Adrenal gland (tissue), 12 donors: Measurements from ENCODE around the gene HTRA3. TPM values are rescaled to one million over a fixed set of nuclear protein-coding genes. Genes with fewer than 3 reads are reported as not detected.

Experiments
- DNase-seq, 7 donors: peaks; one replicate each; pipeline ENCODE4 v3.0.0-alpha.2; 2019 to 2020
- H3K27ac ChIP-seq, 5 donors: fragments of 200-600 bp; sonication (generic) in 4 of 5; 1 replicate in 3 of 5; 2 replicates in 2 of 5; pipeline versions ENCODE4 v1.5.1 to v1.8.0; 2016 to 2020; ENCODE audit warnings: mild to moderate bottlenecking in 1 of 5
- H3K27me3 ChIP-seq: fragments of 200-600 bp; 2 replicates; pipeline ENCODE4 v1.8.0; 2021
- H3K36me3 ChIP-seq, 2 donors: fragments of 200-600 bp; replicated peaks in 1 of 2; 1 replicate in 1 of 2; 2 replicates in 1 of 2; pipeline versions ENCODE4 v1.5.1 to v1.8.0; 2018 to 2022
- H3K4me1 ChIP-seq, 2 donors: fragments of 200-600 bp; replicated peaks in 1 of 2; 1 replicate in 1 of 2; 2 replicates in 1 of 2; pipeline versions ENCODE4 v1.5.1 to v1.8.0; 2018 to 2021
- H3K4me3 ChIP-seq, 4 donors: fragments of 200-600 bp; sonication (generic) in 3 of 4; one replicate each; pipeline ENCODE4 v1.5.1; 2016 to 2018
- H3K9me3 ChIP-seq, 3 donors: fragments of 200-600 bp; sonication (generic) in 1 of 3; replicated peaks in 1 of 3; 1 replicate in 2 of 3; 2 replicates in 1 of 3; pipeline versions ENCODE4 v1.5.1 to v1.8.0; 2016 to 2021
- CTCF ChIP-seq, 6 experiments: fragments of 450-650 bp in 4 of 6; fragments of 200-600 bp in 2 of 6; sonication (generic) in 1 of 6; IDR thresholded peaks; 1 replicate in 5 of 6; 2 replicates in 1 of 6; pipeline versions ENCODE4 v1.5.1 to v1.8.0; 2016 to 2021; ENCODE audit warnings: antibody characterized with exemption in 6 of 6, mild to moderate bottlenecking in 2 of 6, moderate library complexity in 1 of 6
- POLR2A ChIP-seq, 2 donors: fragments of 450-650 bp; IDR thresholded peaks; one replicate each; pipeline ENCODE4 v1.6.1; 2017; ENCODE audit warnings: antibody characterized with exemption in 2 of 2, mild to moderate bottlenecking in 2 of 2, moderate library complexity in 1 of 2
- WGBS, 4 donors: extraction: QIAGEN DNeasy Blood & Tissue Kit in 2 of 4; methylation state at CpG; one replicate each; pipeline versions ENCODE4 v1.1.5 to v1.1.7; 2013 to 2017; 5-methylcytosine and 5-hydroxymethylcytosine counted together
- intact Hi-C, 2 donors: fragments of 100-400 bp; cut with DNase I; formaldehyde crosslinking; loops; one replicate each; pipeline versions ENCODE4 v1.14.1 to v1.15.0; 2022 to 2023
- polyA plus RNA-seq, 3 donors: library from polyadenylated mRNA; stranded (reverse); fragments of 200-250 nt in 2 of 3; fragments of 350-450 nt in 1 of 3; fragmentation: Illumina TruSeq in 1 of 3; extraction: RNeasy Lipid Tissue Mini Kit (QIAGEN cat#74804) in 1 of 3; gene quantifications; one replicate each; pipeline ENCODE4 v1.2.3, GENCODE V29; 2013 to 2014
- total RNA-seq, 9 donors: library from RNA; depleted of rRNA in 4 of 9; stranded (reverse); fragments of >200 nt in 4 of 9; fragments of 120-200 nt in 1 of 9; fragmentation: NEBNext Ultra II Directional in 1 of 9; extraction: Animal tissue kit (Norgen Biotek cat#: 25700) in 1 of 9; gene quantifications; one replicate each; pipeline versions ENCODE4 v1.1.0 to v1.2.4, GENCODE V29; 2013 to 2023
- donor health status: healthy with polysubstance abuse.
- donor health status: Bipolar disorder and iron deficiency.
- donor health status: DM: yes; HTN: yes; CAD: no.
- donor health status: DM: no; HTN: no; CAD: no.
- donor health status: DM: no; HTN: no; CAD: no.
- donor health status: DM: yes; HTN: yes; CAD: no.

HTRA3 gene
- total and polyA plus RNA-seq, 12 donors, result 1.6 to 14.0 (median 4.2) TPM

GRCh38 chr4:8255698-8256441, 13.7 kb upstream of the HTRA3 start:
- peaks cover 0 to 3% of the 10 kb centered on the region in 2 donors for H3K4me1 ChIP-seq
- H3K27me3 ChIP-seq, result no peaks in the 10 kb centered on the region
- 76 to 89% (median 78%) methylated on average over 11 to 14 of the region's 14 CpGs for WGBS, 4 donors
- H3K27ac ChIP-seq, result no peak overlapping the region
- H3K36me3 ChIP-seq, result no peaks in the 10 kb centered on the region
- no peak overlapping the region for H3K4me3 ChIP-seq
- DNase-seq, result no peak
- no peaks in the 10 kb centered on the region for H3K9me3 ChIP-seq
- intact Hi-C loops, result no loop called here
- no peak for TF ChIP-seq POLR2A (IDR thresholded peaks at IDR 0.05)
- TF ChIP-seq CTCF (IDR thresholded peaks at IDR 0.05), result no peak

GRCh38 chr4:8257854-8258253, 11.7 kb upstream of the HTRA3 start:
- Histone ChIP-seq H3K4me1 (peaks cover 0 to 3% of the 10 kb centered on the region in 2 donors), H3K9me3 (no peaks in the 10 kb centered on the region), H3K36me3 (no peaks in the 10 kb centered on the region), H3K27ac (no peak overlapping the region), H3K27me3 (no peaks in the 10 kb centered on the region), H3K4me3 (no peak overlapping the region)
- TF ChIP-seq POLR2A (IDR thresholded peaks at IDR 0.05) (no peak), CTCF (IDR thresholded peaks at IDR 0.05) (no peak)
- intact Hi-C loops, result no loop called here
- WGBS, 4 donors, result 70 to 80% (median 75%) methylated on average over 4 of the region's 4 CpGs
- no peak for DNase-seq

- TF ChIP-seq CTCF (IDR thresholded peaks at IDR 0.05) (no peak), POLR2A (IDR thresholded peaks at IDR 0.05) (no peak)
- peaks cover 0 to 3% of the 10 kb centered on the region in 2 donors for H3K4me1 ChIP-seq
- H3K4me3 ChIP-seq, result no peak overlapping the region
- no peak overlapping the region for H3K27ac ChIP-seq
- no peaks in the 10 kb centered on the region for H3K27me3 ChIP-seq
- WGBS, 4 donors, result 58 to 63% (median 60%) methylated on average over 13 of the region's 13 CpGs
- DNase-seq, result no peak
- intact Hi-C loops, result no loop called here
- H3K36me3 ChIP-seq, result no peaks in the 10 kb centered on the region
- no peaks in the 10 kb centered on the region for H3K9me3 ChIP-seq
Observed at GRCh38 chr4:8258552-8259212, 10.9 kb upstream of the HTRA3 start.

GRCh38 chr4:8259743-8260430, 9.7 kb upstream of the HTRA3 start:
- Histone ChIP-seq H3K27me3 (no peaks in the 10 kb centered on the region), H3K9me3 (no peaks in the 10 kb centered on the region), H3K27ac (peak overlapping the region in 1 of 5 donors; percentile 62), H3K36me3 (no peaks in the 10 kb centered on the region), H3K4me3 (no peak overlapping the region), H3K4me1 (peaks cover 0 to 3% of the 10 kb centered on the region in 2 donors)
- TF ChIP-seq CTCF (IDR thresholded peaks at IDR 0.05) (no peak), POLR2A (IDR thresholded peaks at IDR 0.05) (no peak)
- WGBS, 4 donors, result 79 to 86% (median 81%) methylated on average over 11 of the region's 11 CpGs
- intact Hi-C loops, result no loop called here
- DNase-seq, result no peak
